Measurements from ENCODE around the gene PSMD12. TPM values are rescaled to one million over a fixed set of nuclear protein-coding genes. Genes with fewer than 3 reads are reported as not detected.
"Not testable (repeated sequence)": the region's sequence is repeated elsewhere in the genome, so short reads cannot be mapped to it uniquely, and the experiment has no call there.

The PSMD12 gene
- total RNA-seq, 2 donors from 2014 or later: 19.8 to 24.0 TPM

DNA sequence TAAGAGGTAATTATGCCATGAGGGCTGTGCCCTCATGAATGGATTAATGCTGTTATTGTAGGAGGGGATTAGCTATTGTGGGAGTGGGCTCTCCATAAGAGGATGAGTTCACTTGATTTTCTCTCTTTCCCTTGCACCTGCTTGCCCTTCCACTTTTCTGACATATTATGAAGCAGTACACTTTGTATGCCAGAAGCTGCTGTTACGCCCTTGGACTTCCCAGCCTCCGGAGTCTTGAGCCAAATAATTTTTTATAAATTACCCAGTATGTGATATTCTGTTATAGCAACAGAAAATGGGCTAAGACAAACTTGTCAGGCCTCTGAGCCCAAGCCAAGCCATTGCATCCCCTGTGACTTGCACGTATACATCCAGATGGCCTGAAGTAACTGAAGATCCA is 38.4 kb downstream of the PSMD12 start:
- Histone ChIP-seq H3K36me3 (no peaks in the 10 kb centered on the region), H3K4me1 (replicated peaks) (no peaks in the 10 kb centered on the region), H3K27me3 (replicated peaks; ENCODE audit: insufficient read depth) (no peaks in the 10 kb centered on the region), H3K9me3 (no peaks in the 10 kb centered on the region), H3K4me3 (no peak overlapping the region), H3K27ac (no peak overlapping the region)
- DNase-seq (ENCODE audit: low spot score): no peak
- intact Hi-C loops (cut with DNase I): no loop called here
- TF ChIP-seq POLR2AphosphoS5 (IDR thresholded peaks at IDR 0.05): no peak
- TF ChIP-seq POLR2A (IDR thresholded peaks at IDR 0.05): no peak
- TF ChIP-seq, protein P1, sequence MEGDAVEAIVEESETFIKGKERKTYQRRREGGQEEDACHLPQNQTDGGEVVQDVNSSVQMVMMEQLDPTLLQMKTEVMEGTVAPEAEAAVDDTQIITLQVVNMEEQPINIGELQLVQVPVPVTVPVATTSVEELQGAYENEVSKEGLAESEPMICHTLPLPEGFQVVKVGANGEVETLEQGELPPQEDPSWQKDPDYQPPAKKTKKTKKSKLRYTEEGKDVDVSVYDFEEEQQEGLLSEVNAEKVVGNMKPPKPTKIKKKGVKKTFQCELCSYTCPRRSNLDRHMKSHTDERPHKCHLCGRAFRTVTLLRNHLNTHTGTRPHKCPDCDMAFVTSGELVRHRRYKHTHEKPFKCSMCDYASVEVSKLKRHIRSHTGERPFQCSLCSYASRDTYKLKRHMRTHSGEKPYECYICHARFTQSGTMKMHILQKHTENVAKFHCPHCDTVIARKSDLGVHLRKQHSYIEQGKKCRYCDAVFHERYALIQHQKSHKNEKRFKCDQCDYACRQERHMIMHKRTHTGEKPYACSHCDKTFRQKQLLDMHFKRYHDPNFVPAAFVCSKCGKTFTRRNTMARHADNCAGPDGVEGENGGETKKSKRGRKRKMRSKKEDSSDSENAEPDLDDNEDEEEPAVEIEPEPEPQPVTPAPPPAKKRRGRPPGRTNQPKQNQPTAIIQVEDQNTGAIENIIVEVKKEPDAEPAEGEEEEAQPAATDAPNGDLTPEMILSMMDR (IDR thresholded peaks at IDR 0.05): no peak
- WGBS: 91% methylated on average over 3 of the region's 3 CpGs

DNA sequence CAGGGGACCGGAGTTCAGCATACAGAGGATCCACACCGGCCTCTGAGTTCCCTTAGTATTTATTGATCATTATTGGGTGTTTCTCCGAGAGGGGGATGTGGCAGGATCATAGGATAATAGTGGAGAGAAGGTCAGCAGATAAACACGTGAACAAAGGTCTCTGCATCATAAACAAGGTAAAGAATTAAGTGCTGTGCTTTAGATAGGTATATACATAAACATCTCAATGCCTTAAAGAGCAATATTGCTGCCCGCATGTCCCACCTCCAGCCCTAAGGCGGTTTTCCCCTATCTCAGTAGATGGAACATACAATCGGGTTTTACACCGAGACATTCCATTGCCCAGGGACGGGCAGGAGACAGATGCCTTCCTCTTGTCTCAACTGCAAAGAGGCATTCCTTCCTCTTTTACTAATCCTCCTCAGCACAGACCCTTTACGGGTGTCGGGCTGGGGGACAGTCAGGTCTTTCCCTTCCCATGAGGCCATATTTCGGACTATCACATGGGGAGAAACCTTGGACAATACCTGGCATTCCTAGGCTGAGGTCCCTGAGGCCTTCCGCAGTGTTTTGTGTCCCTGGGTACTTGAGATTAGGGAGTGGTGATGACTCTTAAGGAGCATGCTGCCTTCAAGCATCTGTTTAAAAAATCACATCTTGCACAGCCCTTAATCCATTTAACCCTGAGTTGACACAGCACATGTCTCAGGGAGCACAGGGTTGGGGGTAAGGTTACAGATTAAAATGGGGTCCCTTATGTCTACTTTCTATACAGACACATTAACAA is 39.2 kb downstream of the PSMD12 start:
- DNase-seq (ENCODE audit: low spot score); H3K27ac ChIP-seq; H3K4me3 ChIP-seq; H3K36me3 ChIP-seq; intact Hi-C loops (cut with DNase I); H3K9me3 ChIP-seq; H3K27me3 ChIP-seq (replicated peaks; ENCODE audit: insufficient read depth); H3K4me1 ChIP-seq (replicated peaks): not testable (repeated sequence)
- WGBS: 84% methylated on average over 12 of the region's 13 CpGs

DNA sequence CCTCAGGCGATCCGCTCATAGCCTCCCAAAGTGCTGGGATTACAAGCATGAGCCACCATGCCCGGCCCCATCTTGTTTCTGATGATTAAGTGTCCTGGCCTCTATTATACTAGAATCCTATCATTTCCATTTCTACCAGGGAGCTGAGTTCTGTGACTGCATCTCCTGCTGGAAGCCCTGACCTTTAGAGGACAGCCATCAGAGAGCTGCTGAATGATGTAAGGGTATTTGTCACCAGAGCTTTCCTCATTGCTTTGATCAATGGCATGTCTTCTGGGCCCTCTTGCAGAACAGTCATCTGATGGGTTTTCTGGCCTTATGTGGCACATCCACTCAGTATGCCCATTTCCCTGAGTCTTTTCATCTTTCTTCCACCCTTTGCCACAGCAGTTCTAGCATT is 39.9 kb downstream of the PSMD12 start:
- Histone ChIP-seq H3K36me3 (no peaks in the 10 kb centered on the region), H3K9me3 (no peaks in the 10 kb centered on the region), H3K4me3 (no peak overlapping the region), H3K27me3 (replicated peaks; ENCODE audit: insufficient read depth) (no peaks in the 10 kb centered on the region), H3K27ac (no peak overlapping the region), H3K4me1 (replicated peaks) (no peaks in the 10 kb centered on the region)
- intact Hi-C loops (cut with DNase I): no loop called here
- no peak for TF ChIP-seq POLR2AphosphoS5 (IDR thresholded peaks at IDR 0.05)
- TF ChIP-seq, protein P1 (IDR thresholded peaks at IDR 0.05): no peak
- TF ChIP-seq POLR2A (IDR thresholded peaks at IDR 0.05): no peak
- DNase-seq (ENCODE audit: low spot score): no peak
- WGBS: 98% methylated on average over 3 of the region's 3 CpGs

DNA sequence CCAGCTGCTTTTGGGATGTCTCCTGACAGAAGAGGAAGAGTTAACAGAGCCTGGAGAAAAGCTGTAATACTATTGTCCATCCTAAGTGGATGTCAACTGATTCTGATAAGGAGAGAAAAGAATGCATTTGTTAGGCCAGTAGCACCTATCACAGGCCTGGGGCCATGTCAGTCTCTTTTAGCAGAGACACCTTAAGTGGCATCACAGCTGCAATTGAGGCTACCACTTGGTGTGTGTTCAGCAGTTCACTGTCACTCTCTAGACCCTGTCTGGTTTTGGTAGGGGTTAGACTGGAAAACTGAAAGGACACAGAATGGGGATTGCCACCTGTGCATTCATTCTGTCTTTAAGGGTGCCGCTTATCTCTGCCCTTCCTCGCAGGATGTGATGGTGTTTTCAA is 42.0 kb downstream of the PSMD12 start:
- H3K36me3 ChIP-seq: no peaks in the 10 kb centered on the region
- intact Hi-C loops (cut with DNase I): no loop called here
- no peaks in the 10 kb centered on the region for H3K27me3 ChIP-seq (replicated peaks; ENCODE audit: insufficient read depth)
- H3K4me3 ChIP-seq: no peak overlapping the region
- no peak overlapping the region for H3K27ac ChIP-seq
- no peaks in the 10 kb centered on the region for H3K9me3 ChIP-seq
- no peaks in the 10 kb centered on the region for H3K4me1 ChIP-seq (replicated peaks)
- 87% methylated on average over 2 of the region's 2 CpGs for WGBS
- DNase-seq (ENCODE audit: low spot score): no peak
- TF ChIP-seq POLR2A (IDR thresholded peaks at IDR 0.05) (no peak), POLR2AphosphoS5 (IDR thresholded peaks at IDR 0.05) (no peak)
- TF ChIP-seq, protein P1 (IDR thresholded peaks at IDR 0.05): no peak

DNA sequence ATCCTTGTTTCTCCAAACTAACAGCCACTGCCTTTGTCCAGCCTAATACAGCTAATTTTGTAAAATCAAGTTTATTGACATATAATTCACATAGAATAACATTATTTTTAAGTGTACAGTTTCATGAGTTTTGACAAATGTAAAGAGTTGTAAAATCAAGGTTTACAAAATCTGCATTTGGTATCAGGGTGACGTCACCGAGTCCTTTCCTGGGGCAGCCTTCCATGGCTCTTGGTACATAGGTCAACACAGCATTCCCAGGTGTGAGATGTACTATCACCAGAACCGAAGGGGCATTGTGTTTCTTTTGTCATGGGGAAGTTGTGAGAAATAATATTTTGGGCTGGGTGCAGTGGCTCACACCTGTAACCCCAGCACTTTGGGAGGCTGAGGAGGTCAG is 42.9 kb downstream of the PSMD12 start:
- Histone ChIP-seq H3K9me3 (no peaks in the 10 kb centered on the region), H3K27me3 (replicated peaks; ENCODE audit: insufficient read depth) (no peaks in the 10 kb centered on the region), H3K36me3 (no peaks in the 10 kb centered on the region), H3K4me1 (replicated peaks) (no peaks in the 10 kb centered on the region), H3K4me3 (no peak overlapping the region), H3K27ac (no peak overlapping the region)
- TF ChIP-seq POLR2A (IDR thresholded peaks at IDR 0.05) (no peak), POLR2AphosphoS5 (IDR thresholded peaks at IDR 0.05) (no peak)
- TF ChIP-seq, protein P1 (IDR thresholded peaks at IDR 0.05): no peak
- 89% methylated on average over 3 of the region's 3 CpGs for WGBS
- no peak for DNase-seq (ENCODE audit: low spot score)
- intact Hi-C loops (cut with DNase I): no loop called here

All from prostate gland (tissue), 2 donors.